ENCODE results near the gene DTNB. TPM values are rescaled to one million over a fixed set of nuclear protein-coding genes. Genes with fewer than 3 reads are reported as not detected.

Gene DTNB
- total RNA-seq, 4 donors from 2014 or later = 2.2 to 7.8 (median 3.9) TPM

DNA sequence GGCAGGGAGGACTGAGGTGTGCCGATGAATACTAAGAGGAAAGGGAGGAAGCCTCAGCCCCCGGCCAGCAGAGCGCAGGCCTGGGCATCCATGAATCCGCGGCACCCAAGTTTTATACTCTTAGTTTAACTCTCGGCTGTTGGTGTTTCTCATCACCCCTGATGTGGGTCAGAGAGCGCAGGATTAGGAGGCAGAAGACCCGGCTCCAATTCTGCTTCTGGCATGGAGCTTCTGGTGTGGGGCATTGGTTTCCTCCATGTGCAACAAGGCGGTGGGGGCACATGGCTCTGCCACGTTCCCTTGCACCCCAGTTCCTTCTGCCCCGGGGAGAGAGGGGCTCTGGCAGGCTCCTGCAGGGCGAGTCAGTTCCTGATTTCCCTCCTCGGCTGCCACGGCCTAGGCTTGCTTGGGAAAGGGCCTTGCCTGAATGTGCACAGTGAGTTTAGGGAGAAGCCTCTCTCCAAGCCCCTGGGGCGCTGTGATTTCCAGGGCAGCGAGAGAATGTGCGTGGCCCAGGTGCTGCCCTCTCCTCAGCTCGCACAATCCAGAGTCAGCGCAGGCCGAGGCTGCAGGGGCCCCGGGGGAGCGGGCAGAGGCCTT, 295.5 kb downstream of the DTNB start:
- no peak overlapping the region for H3K4me3 ChIP-seq
- H3K27ac ChIP-seq = peak overlapping the region in 2 of 4 donors; percentile 59 to 60
- 94 to 96% methylated on average over 3 to 22 of the region's 22 CpGs for WGBS, 2 donors (ENCODE audit: low coverage in 1 of 2)
- no peaks in the 10 kb centered on the region for H3K36me3 ChIP-seq
- H3K27me3 ChIP-seq = no peaks in the 10 kb centered on the region
- no peak for TF ChIP-seq POLR2AphosphoS5 (IDR thresholded peaks at IDR 0.05)
- TF ChIP-seq, protein P1, sequence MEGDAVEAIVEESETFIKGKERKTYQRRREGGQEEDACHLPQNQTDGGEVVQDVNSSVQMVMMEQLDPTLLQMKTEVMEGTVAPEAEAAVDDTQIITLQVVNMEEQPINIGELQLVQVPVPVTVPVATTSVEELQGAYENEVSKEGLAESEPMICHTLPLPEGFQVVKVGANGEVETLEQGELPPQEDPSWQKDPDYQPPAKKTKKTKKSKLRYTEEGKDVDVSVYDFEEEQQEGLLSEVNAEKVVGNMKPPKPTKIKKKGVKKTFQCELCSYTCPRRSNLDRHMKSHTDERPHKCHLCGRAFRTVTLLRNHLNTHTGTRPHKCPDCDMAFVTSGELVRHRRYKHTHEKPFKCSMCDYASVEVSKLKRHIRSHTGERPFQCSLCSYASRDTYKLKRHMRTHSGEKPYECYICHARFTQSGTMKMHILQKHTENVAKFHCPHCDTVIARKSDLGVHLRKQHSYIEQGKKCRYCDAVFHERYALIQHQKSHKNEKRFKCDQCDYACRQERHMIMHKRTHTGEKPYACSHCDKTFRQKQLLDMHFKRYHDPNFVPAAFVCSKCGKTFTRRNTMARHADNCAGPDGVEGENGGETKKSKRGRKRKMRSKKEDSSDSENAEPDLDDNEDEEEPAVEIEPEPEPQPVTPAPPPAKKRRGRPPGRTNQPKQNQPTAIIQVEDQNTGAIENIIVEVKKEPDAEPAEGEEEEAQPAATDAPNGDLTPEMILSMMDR (IDR thresholded peaks at IDR 0.05) = no peak
- no peak for TF ChIP-seq POLR2A (IDR thresholded peaks at IDR 0.05)
- no peak for TF ChIP-seq EP300 (IDR thresholded peaks at IDR 0.05; ENCODE audit: low read depth)
- DNase-seq = no peak
- H3K9me3 ChIP-seq = no peaks in the 10 kb centered on the region
- peaks cover 6 to 20% (median 13%) of the 10 kb centered on the region in 4 donors for H3K4me1 ChIP-seq
- in situ Hi-C loops (cut with MboI; ENCODE audit: low pct_ligation_motif_present in 1 of 4, low pct_unique_long_range_greater_than_20kb in 1 of 4, low sequenced_read_pairs in 3 of 4) = no loop called here
- intact Hi-C loops (cut with DNase I; ENCODE audit: low total_unique reads) = loop anchor here (2.0 kb wide), 1 partner anchor 35 kb away; no protein-coding TSS in a partner anchor

DNA sequence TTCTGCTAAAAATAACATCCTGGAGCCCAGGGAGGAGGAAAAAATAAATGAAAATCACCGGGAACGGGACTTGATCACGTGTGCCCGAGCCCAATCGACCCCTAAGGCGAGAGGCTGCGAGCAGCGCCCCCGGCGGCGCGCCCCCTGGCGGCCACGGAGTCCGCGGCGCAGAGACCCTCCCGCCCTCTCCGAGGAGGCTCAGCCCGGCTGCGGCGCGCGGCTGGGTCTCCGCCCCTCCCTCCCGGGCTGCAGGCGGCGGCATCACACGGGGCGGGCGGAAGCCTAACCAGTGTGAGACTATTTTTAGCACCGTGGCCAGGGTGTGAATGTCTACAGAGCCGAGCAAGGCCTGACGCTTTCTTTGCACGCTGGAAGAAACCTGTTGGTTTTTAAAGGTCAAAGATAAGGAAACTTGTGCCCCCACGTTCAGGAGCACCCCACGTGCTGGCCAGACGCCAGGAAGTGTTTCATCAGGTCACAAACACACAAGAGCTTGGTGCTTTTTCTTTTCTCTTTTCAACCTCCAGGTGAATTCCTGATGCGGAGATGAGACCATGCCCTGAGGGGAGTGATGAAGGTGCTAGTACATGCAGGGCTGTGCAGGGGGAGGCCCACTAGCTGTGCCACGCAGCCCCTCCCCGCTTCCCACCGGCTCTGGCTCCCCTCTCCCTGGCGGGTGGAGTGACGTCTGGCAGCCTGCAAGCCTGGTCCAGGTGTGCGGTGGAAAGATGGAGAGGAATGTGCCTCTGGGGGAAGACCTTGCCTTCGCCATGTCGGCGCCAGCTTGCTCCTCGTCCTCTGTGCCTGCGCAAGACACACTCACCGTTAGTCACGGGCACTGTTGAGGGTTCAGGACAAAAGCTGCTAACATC, 296.4 kb downstream of the DTNB start:
- Histone ChIP-seq H3K9me3 (no peaks in the 10 kb centered on the region), H3K27me3 (no peaks in the 10 kb centered on the region), H3K27ac (peak overlapping the region; percentile 45 to 60 (median 52)), H3K4me3 (peak overlapping the region in 1 of 4 donors; percentile 10), H3K36me3 (no peaks in the 10 kb centered on the region), H3K4me1 (peaks cover 6 to 20% (median 13%) of the 10 kb centered on the region in 4 donors)
- in situ Hi-C loops (cut with MboI; ENCODE audit: low pct_ligation_motif_present in 1 of 4, low pct_unique_long_range_greater_than_20kb in 1 of 4, low sequenced_read_pairs in 3 of 4) (no loop called here), intact Hi-C loops (cut with DNase I; ENCODE audit: low total_unique reads) (loop anchor here (2.0 kb wide), 1 partner anchor 34 kb away; no protein-coding TSS in a partner anchor)
- DNase-seq = peak; percentile 91
- 13% methylated on average over 43 of the region's 52 CpGs; no CpG with 5 or more reads in 1 of the 2 donors for WGBS, 2 donors (ENCODE audit: low coverage in 1 of 2)
- TF ChIP-seq POLR2AphosphoS5 (IDR thresholded peaks at IDR 0.05) (peak in 1 of 3 donors; percentile 32), EP300 (IDR thresholded peaks at IDR 0.05; ENCODE audit: low read depth) (no peak)
- TF ChIP-seq, protein P1 (IDR thresholded peaks at IDR 0.05) = peak; percentile 53 to 97 (median 89)

DNA sequence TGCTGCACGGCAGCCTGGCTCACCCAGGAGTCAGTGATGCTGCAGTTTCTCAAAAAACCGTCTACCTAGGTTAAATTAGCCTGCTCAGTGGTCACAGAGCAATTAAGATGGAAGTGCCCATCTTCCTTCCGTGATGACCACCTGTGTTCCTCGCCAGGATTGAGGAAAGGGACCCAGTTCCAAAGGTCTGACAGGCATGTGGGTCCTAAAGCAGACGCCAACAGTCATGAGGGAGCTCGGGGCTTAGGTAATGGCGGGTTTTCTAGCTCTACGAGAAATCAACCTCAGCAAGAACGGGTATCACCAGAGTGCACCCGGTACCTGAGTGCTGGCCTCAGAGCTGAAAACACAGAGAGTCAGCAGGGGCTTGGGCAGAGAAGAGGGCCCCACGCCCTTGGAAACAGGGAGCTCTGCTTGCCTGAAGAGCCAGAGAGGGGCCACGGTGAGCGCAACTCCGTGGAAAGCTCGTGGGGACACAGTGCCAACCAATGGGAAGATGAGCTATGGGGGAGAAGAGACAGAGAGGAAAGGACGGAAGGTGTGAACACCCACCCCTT, 297.3 kb downstream of the DTNB start:
- H3K27ac ChIP-seq = peak overlapping the region in 2 of 4 donors; percentile 10 to 50
- intact Hi-C loops (cut with DNase I; ENCODE audit: low total_unique reads) = loop anchor here (2.0 kb wide), 1 partner anchor 33 kb away; no protein-coding TSS in a partner anchor
- no peak for DNase-seq
- WGBS, 2 donors (ENCODE audit: low coverage in 1 of 2) = 55 to 77% methylated on average over 10 to 16 of the region's 16 CpGs
- in situ Hi-C loops (cut with MboI; ENCODE audit: low pct_ligation_motif_present in 1 of 4, low pct_unique_long_range_greater_than_20kb in 1 of 4, low sequenced_read_pairs in 3 of 4) = no loop called here
- H3K4me3 ChIP-seq = no peak overlapping the region
- TF ChIP-seq, protein P1 (IDR thresholded peaks at IDR 0.05) = no peak
- TF ChIP-seq EP300 (IDR thresholded peaks at IDR 0.05; ENCODE audit: low read depth) (no peak), POLR2AphosphoS5 (IDR thresholded peaks at IDR 0.05) (no peak), POLR2A (IDR thresholded peaks at IDR 0.05) (no peak)
- no peaks in the 10 kb centered on the region for H3K9me3 ChIP-seq
- peaks cover 6 to 20% (median 13%) of the 10 kb centered on the region in 4 donors for H3K4me1 ChIP-seq
- no peaks in the 10 kb centered on the region for H3K36me3 ChIP-seq
- H3K27me3 ChIP-seq = no peaks in the 10 kb centered on the region
